NCI-H2081 (cell line): ENCODE measurements around the gene TCEAL5.
"Not testable (repeated sequence)": the region's sequence is repeated elsewhere in the genome, so short reads cannot be mapped to it uniquely, and the experiment has no call there.

ENCODE experiments used
- DNase-seq, 2 experiments: peaks; one replicate each; lab custom pipeline; 2025; lab: John Stamatoyannopoulos, UW

TCEAL5 gene

GRCh38 chrX:103234869-103235268 is 41.7 kb downstream of the TCEAL5 start:
- no peak for DNase-seq

- DNase-seq, result no peak
Measured at GRCh38 chrX:103233263-103233662, 43.3 kb downstream of the TCEAL5 start.

- not testable (repeated sequence) for DNase-seq
Measured at GRCh38 chrX:103225918-103226317, 50.6 kb downstream of the TCEAL5 start.
